OCI-LY7 (cell line): Measurements from ENCODE around the gene CREB1. TPM values are rescaled to one million over a fixed set of nuclear protein-coding genes. Genes with fewer than 3 reads are reported as not detected.
"Not testable (repeated sequence)": the region's sequence is repeated elsewhere in the genome, so short reads cannot be mapped to it uniquely, and the experiment has no call there.

ENCODE experiments used
- BruUV-seq: library from RNA; stranded (reverse); fragments of 400-500 nt; replicated peaks from 2 replicates; lab custom pipeline; 2021; lab: Mats Ljungman, UMichigan
- CTCF ChIA-PET: fragments of 300-600 bp; sonication (Branson Sonifier 250); formaldehyde crosslinking; loops from one replicate; lab custom pipeline; 2022; ENCODE audit warnings: antibody characterized with exemption; ENCODE audit not compliant: unreplicated experiment; lab: Charles Lee
- POLR2A ChIA-PET: fragments of 300-600 bp; sonication (Branson Sonifier 250); formaldehyde crosslinking; loops from one replicate; lab custom pipeline; 2022; ENCODE audit warnings: antibody characterized with exemption; lab: Charles Lee
- DNase-seq: peaks from one replicate; pipeline ENCODE4 v3.0.0-alpha.2; 2015; ENCODE audit warnings: low spot score
- H2AFZ ChIP-seq: fragments of 200-600 bp; sonication (generic), shearing (Covaris generic); 2 replicates; pipeline ENCODE4 v1.6.1; 2014; ENCODE audit warnings: mild to moderate bottlenecking, antibody characterized with exemption, low read length, moderate library complexity
- H3K27ac ChIP-seq: fragments of 200-600 bp; sonication (generic); 2 replicates; pipeline ENCODE4 v1.5.1; 2014; ENCODE audit warnings: mixed run types, low read depth, mild to moderate bottlenecking, moderate library complexity, low read length, inconsistent platforms; ENCODE audit not compliant: poor library complexity, severe bottlenecking
- H3K36me3 ChIP-seq: fragments of 200-600 bp; sonication (generic); 2 replicates; pipeline ENCODE4 v1.6.1; 2014; ENCODE audit warnings: mild to moderate bottlenecking, antibody characterized with exemption, low read length, moderate library complexity, mixed read lengths; ENCODE audit not compliant: insufficient read depth
- H3K4me1 ChIP-seq: fragments of 200-600 bp; sonication (generic); 2 replicates; pipeline ENCODE4 v1.5.1; 2014; ENCODE audit warnings: mild to moderate bottlenecking, low read length; ENCODE audit not compliant: insufficient read depth, poor library complexity, severe bottlenecking
- H3K4me2 ChIP-seq: fragments of 200-600 bp; sonication (generic); 2 replicates; pipeline ENCODE4 v1.6.1; 2014; ENCODE audit warnings: mild to moderate bottlenecking, low read length
- H3K4me3 ChIP-seq: fragments of 200-600 bp; sonication (generic); 2 replicates; pipeline ENCODE4 v1.5.1; 2014; ENCODE audit warnings: mild to moderate bottlenecking, low read depth, low read length; ENCODE audit not compliant: poor library complexity, severe bottlenecking
- H3K79me2 ChIP-seq: fragments of 200-600 bp; sonication (generic); 2 replicates; pipeline ENCODE4 v1.6.1; 2016; ENCODE audit warnings: low read depth, mild to moderate bottlenecking, low read length, moderate library complexity, mixed read lengths; ENCODE audit not compliant: insufficient read depth
- H3K9me2 ChIP-seq: fragments of 200-600 bp; sonication (generic); 2 replicates; pipeline ENCODE4 v1.6.1; 2016; ENCODE audit warnings: mild to moderate bottlenecking, low read length, mixed read lengths; ENCODE audit not compliant: insufficient read depth
- H3K9me3 ChIP-seq: fragments of 200-600 bp; sonication (generic); 2 replicates; pipeline ENCODE4 v1.6.1; 2014; ENCODE audit warnings: mild to moderate bottlenecking, mixed run types, low read length, mixed read lengths
- H4K20me1 ChIP-seq: fragments of 200-600 bp; sonication (generic); 2 replicates; pipeline ENCODE4 v1.6.1; 2014; ENCODE audit warnings: mild to moderate bottlenecking, antibody characterized with exemption, low read length, moderate library complexity, mixed read lengths; ENCODE audit not compliant: insufficient read depth
- CTCF ChIP-seq: fragments of 200-600 bp; sonication (generic); conservative IDR thresholded peaks from 2 replicates; pipeline ENCODE4 v1.5.1; 2014; ENCODE audit warnings: mild to moderate bottlenecking, antibody characterized with exemption, low read length, moderate library complexity, mixed read lengths
- EZH2phosphoT487 ChIP-seq: fragments of 200-600 bp; sonication (generic); IDR thresholded peaks from 2 replicates; pipeline ENCODE4 v1.6.1; 2018; ENCODE audit warnings: low read depth, borderline replicate concordance, mild to moderate bottlenecking, mixed run types, antibody characterized with exemption, low read length, moderate library complexity, mixed read lengths
- intact Hi-C: fragments of 100-400 bp; cut with micrococcal nuclease; formaldehyde crosslinking; loops from one replicate; pipeline ENCODE4 v1.10.0; 2022; ENCODE audit not compliant: unreplicated experiment
- total RNA-seq, 2 experiments: library from RNA; depleted of rRNA in 1 of 2; stranded (reverse); fragments of >200 nt in 1 of 2; shearing (Covaris generic) in 1 of 2; gene quantifications; 2 replicates each; pipeline ENCODE4 v1.2.3, GENCODE V29; 2014 to 2022

The CREB1 gene
- total RNA-seq, 2 experiments from 2014 or later = 54.3 to 84.9 TPM

- H3K36me3 ChIP-seq = no peaks in the 10 kb centered on the region
- CTCF ChIA-PET = no interaction called here
- H4K20me1 ChIP-seq = no peaks in the 10 kb centered on the region
- peaks cover 2% of the 10 kb centered on the region for H3K4me1 ChIP-seq
- no peaks in the 10 kb centered on the region for H3K9me3 ChIP-seq
- no TSS peak for BruUV-seq
- H3K9me2 ChIP-seq = no peaks in the 10 kb centered on the region
- no peak overlapping the region for H3K4me3 ChIP-seq
- no peak for TF ChIP-seq CTCF
- H3K27ac ChIP-seq = no peak overlapping the region
- H3K4me2 ChIP-seq = no peak overlapping the region
- no peak overlapping the region for H2AFZ ChIP-seq
- POLR2A ChIA-PET = interaction anchor here (1.5 kb wide), 1 partner anchor 13 kb away, joined by 3 read pairs; no protein-coding TSS in a partner anchor
- H3K79me2 ChIP-seq = no peaks in the 10 kb centered on the region
- intact Hi-C loops = no loop called here
- no peak for DNase-seq
These were observed 35.6 kb upstream of the CREB1 start for GRCh38 chr2:207494137-207494536.

- H3K36me3 ChIP-seq, H2AFZ ChIP-seq, CTCF ChIA-PET, H3K27ac ChIP-seq, H3K9me3 ChIP-seq, H3K4me2 ChIP-seq, intact Hi-C loops, H3K4me3 ChIP-seq, BruUV-seq, H4K20me1 ChIP-seq, H3K79me2 ChIP-seq, DNase-seq, H3K9me2 ChIP-seq, H3K4me1 ChIP-seq: not testable (repeated sequence)
- POLR2A ChIA-PET = interaction anchor here (0.7 to 1.4 kb wide), 3 partner anchors 8 to 654 kb away, joined by 3 to 6 read pairs (median 4); no protein-coding TSS in a partner anchor
These were observed 32.8 kb upstream of the CREB1 start for GRCh38 chr2:207496936-207497335.

- Histone ChIP-seq H3K27ac (no peak overlapping the region), H4K20me1 (no peaks in the 10 kb centered on the region), H3K4me3 (no peak overlapping the region), H3K36me3 (no peaks in the 10 kb centered on the region), H3K4me2 (no peak overlapping the region), H3K4me1 (peaks cover 7% of the 10 kb centered on the region), H3K9me3 (no peaks in the 10 kb centered on the region), H2AFZ (no peak overlapping the region), H3K9me2 (no peaks in the 10 kb centered on the region), H3K79me2 (no peaks in the 10 kb centered on the region)
- POLR2A ChIA-PET = interaction anchor here (0.6 to 0.8 kb wide), 2 partner anchors 42 to 559 kb away, joined by 3 read pairs; no protein-coding TSS in a partner anchor
- BruUV-seq = no TSS peak
- no peak for DNase-seq
- CTCF ChIA-PET = no interaction called here
- intact Hi-C loops = no loop called here
- TF ChIP-seq EZH2phosphoT487 = no peak
- no peak for TF ChIP-seq CTCF
These were observed 32.2 kb upstream of the CREB1 start for GRCh38 chr2:207497596-207497995.
